C4-2B (cell line): Measurements from ENCODE around the gene DSCAM.

Experiments
- ZFX ChIP-seq: fragments of 450-650 bp; IDR thresholded peaks from 2 replicates; pipeline ENCODE4 v1.6.1; 2017
- TF ChIP-seq, protein P1 (sequence below): fragments of 450-650 bp; conservative IDR thresholded peaks from 2 replicates; pipeline ENCODE4 v1.5.1; 2017; ENCODE audit warnings: mild to moderate bottlenecking

DNA sequence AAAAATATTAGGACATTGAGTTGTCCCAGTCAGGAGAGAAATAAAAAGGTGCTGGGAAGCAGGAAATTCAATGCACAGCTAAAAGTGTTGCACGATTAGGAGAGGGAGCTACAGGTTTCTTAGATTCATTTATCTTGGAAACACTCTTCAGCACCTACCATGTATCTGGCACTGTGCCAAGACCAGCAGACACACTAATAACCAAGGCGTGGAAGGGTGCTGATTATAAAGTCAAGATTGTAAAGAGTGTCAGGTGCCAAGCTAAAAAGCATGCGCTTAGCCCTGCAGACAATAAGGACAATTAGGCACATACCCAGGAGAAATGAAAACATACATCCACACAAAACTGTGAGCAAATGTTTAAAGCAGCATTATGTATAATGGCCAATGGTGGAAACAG is 129.9 kb downstream of the DSCAM start:
- TF ChIP-seq, protein P1, sequence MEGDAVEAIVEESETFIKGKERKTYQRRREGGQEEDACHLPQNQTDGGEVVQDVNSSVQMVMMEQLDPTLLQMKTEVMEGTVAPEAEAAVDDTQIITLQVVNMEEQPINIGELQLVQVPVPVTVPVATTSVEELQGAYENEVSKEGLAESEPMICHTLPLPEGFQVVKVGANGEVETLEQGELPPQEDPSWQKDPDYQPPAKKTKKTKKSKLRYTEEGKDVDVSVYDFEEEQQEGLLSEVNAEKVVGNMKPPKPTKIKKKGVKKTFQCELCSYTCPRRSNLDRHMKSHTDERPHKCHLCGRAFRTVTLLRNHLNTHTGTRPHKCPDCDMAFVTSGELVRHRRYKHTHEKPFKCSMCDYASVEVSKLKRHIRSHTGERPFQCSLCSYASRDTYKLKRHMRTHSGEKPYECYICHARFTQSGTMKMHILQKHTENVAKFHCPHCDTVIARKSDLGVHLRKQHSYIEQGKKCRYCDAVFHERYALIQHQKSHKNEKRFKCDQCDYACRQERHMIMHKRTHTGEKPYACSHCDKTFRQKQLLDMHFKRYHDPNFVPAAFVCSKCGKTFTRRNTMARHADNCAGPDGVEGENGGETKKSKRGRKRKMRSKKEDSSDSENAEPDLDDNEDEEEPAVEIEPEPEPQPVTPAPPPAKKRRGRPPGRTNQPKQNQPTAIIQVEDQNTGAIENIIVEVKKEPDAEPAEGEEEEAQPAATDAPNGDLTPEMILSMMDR, result no peak
- TF ChIP-seq ZFX, result no peak
